ENCODE data around the gene ADCY1. TPM values are rescaled to one million over a fixed set of nuclear protein-coding genes. Genes with fewer than 3 reads are reported as not detected.

The ADCY1 gene
- polyA plus RNA-seq, 1 experiment = 0.26 TPM

- Histone ChIP-seq H3K4me3 (ENCODE audit: low read depth, low read length) (no peak overlapping the region), H3K36me3 (ENCODE audit: control insufficient read depth, insufficient read depth, low read length) (no peaks in the 10 kb centered on the region), H3K27me3 (ENCODE audit: control insufficient read depth, insufficient read depth, low read length) (peaks cover 4% of the 10 kb centered on the region)
- ChIA-PET CTCF (no interaction called here), POLR2A (no interaction called here)
- TF ChIP-seq CTCF (IDR thresholded peaks at IDR 0.05; ENCODE audit: insufficient read depth, low read depth, low read length) = no peak
- DNase-seq (ENCODE audit: low read depth) = no peak
Measured at GRCh38 chr7:45650404-45651394, 76.5 kb downstream of the ADCY1 start.

GRCh38 chr7:45651540-45651939 is 77.4 kb downstream of the ADCY1 start:
- no peak for DNase-seq (ENCODE audit: low read depth)
- no peaks in the 10 kb centered on the region for H3K36me3 ChIP-seq (ENCODE audit: control insufficient read depth, insufficient read depth, low read length)
- H3K27me3 ChIP-seq (ENCODE audit: control insufficient read depth, insufficient read depth, low read length) = peaks cover 4% of the 10 kb centered on the region
- TF ChIP-seq CTCF (IDR thresholded peaks at IDR 0.05; ENCODE audit: insufficient read depth, low read depth, low read length) = no peak
- POLR2A ChIA-PET = no interaction called here
- CTCF ChIA-PET = no interaction called here
- H3K4me3 ChIP-seq (ENCODE audit: low read depth, low read length) = no peak overlapping the region

- peaks cover 4% of the 10 kb centered on the region for H3K27me3 ChIP-seq (ENCODE audit: control insufficient read depth, insufficient read depth, low read length)
- H3K4me3 ChIP-seq (ENCODE audit: low read depth, low read length) = no peak overlapping the region
- no peak for TF ChIP-seq CTCF (IDR thresholded peaks at IDR 0.05; ENCODE audit: insufficient read depth, low read depth, low read length)
- no peak for DNase-seq (ENCODE audit: low read depth)
- POLR2A ChIA-PET = no interaction called here
- H3K36me3 ChIP-seq (ENCODE audit: control insufficient read depth, insufficient read depth, low read length) = no peaks in the 10 kb centered on the region
- CTCF ChIA-PET = interaction anchor here (0.9 kb wide), 1 partner anchor 11 kb away, joined by 3 read pairs; no protein-coding TSS in a partner anchor
Measured at GRCh38 chr7:45652630-45653029, 78.5 kb downstream of the ADCY1 start.

GRCh38 chr7:45653209-45653907 is 79.2 kb downstream of the ADCY1 start:
- no peak for TF ChIP-seq CTCF (IDR thresholded peaks at IDR 0.05; ENCODE audit: insufficient read depth, low read depth, low read length)
- DNase-seq (ENCODE audit: low read depth) = no peak
- H3K27me3 ChIP-seq (ENCODE audit: control insufficient read depth, insufficient read depth, low read length) = peaks cover 4% of the 10 kb centered on the region
- POLR2A ChIA-PET = no interaction called here
- no peaks in the 10 kb centered on the region for H3K36me3 ChIP-seq (ENCODE audit: control insufficient read depth, insufficient read depth, low read length)
- CTCF ChIA-PET = interaction anchor here (0.6 to 2.8 kb wide), 3 partner anchors 10 to 11 kb away, joined by 3 to 18 read pairs (median 3); no protein-coding TSS in a partner anchor
- no peak overlapping the region for H3K4me3 ChIP-seq (ENCODE audit: low read depth, low read length)

GRCh38 chr7:45654341-45654740 is 80.2 kb downstream of the ADCY1 start:
- H3K4me3 ChIP-seq (ENCODE audit: low read depth, low read length) = no peak overlapping the region
- ChIA-PET POLR2A (no interaction called here), CTCF (interaction anchor here (1.5 to 2.8 kb wide), 2 partner anchors 9 to 55 kb away, joined by 3 to 18 read pairs; no protein-coding TSS in a partner anchor)
- DNase-seq (ENCODE audit: low read depth) = no peak
- TF ChIP-seq CTCF (IDR thresholded peaks at IDR 0.05; ENCODE audit: insufficient read depth, low read depth, low read length) = no peak
- H3K27me3 ChIP-seq (ENCODE audit: control insufficient read depth, insufficient read depth, low read length) = peaks cover 4% of the 10 kb centered on the region
- H3K36me3 ChIP-seq (ENCODE audit: control insufficient read depth, insufficient read depth, low read length) = no peaks in the 10 kb centered on the region

Data from BJ (cell line).